ENCODE results near the gene WDR45B. TPM values are rescaled to one million over a fixed set of nuclear protein-coding genes. Genes with fewer than 3 reads are reported as not detected.
A peak's percentile ranks its signal among the peaks of the same experiment; 100 is the strongest.

The WDR45B gene
- total and polyA plus RNA-seq, 2 experiments from 2014 or later: 82.6 to 112 TPM

- Histone ChIP-seq H3K4me3 (no peak overlapping the region), H4K20me1 (ENCODE audit: insufficient read depth, poor library complexity, severe bottlenecking) (no peaks in the 10 kb centered on the region), H3K4me1 (ENCODE audit: insufficient read depth) (peaks cover 8% of the 10 kb centered on the region), H3K27ac (no peak overlapping the region), H3K4me2 (no peak overlapping the region), H3K9me3 (ENCODE audit: low read depth) (no peaks in the 10 kb centered on the region), H3K79me2 (no peaks in the 10 kb centered on the region), H3K9me2 (replicated peaks; ENCODE audit: insufficient read depth) (no peaks in the 10 kb centered on the region), H2AFZ (no peak overlapping the region), H3K27me3 (no peaks in the 10 kb centered on the region), H3K36me3 (replicated peaks; ENCODE audit: insufficient read depth, low read depth) (no peaks in the 10 kb centered on the region)
- DNase-seq (ENCODE audit: low spot score): no peak
- WGBS (ENCODE audit: low lambda C conversion rate, missing lambda C conversion rate): 96% methylated on average over 22 of the region's 22 CpGs
- TF ChIP-seq EZH2phosphoT487 (IDR thresholded peaks at IDR 0.05; ENCODE audit: low read depth, severe bottlenecking, unreplicated experiment) (no peak), CTCF (IDR thresholded peaks at IDR 0.05; ENCODE audit: poor library complexity) (no peak), EZH2 (IDR thresholded peaks at IDR 0.05; ENCODE audit: borderline replicate concordance) (no peak)
These were observed 32.1 kb downstream of the WDR45B start for GRCh38 chr17:82616021-82616711.

- Histone ChIP-seq H2AFZ (no peak overlapping the region), H3K4me1 (ENCODE audit: insufficient read depth) (peaks cover 11% of the 10 kb centered on the region), H3K4me2 (no peak overlapping the region), H3K79me2 (no peaks in the 10 kb centered on the region), H3K27ac (no peak overlapping the region), H3K9me2 (replicated peaks; ENCODE audit: insufficient read depth) (no peaks in the 10 kb centered on the region), H3K27me3 (no peaks in the 10 kb centered on the region), H3K4me3 (no peak overlapping the region), H3K9me3 (ENCODE audit: low read depth) (no peaks in the 10 kb centered on the region), H3K36me3 (replicated peaks; ENCODE audit: insufficient read depth, low read depth) (no peaks in the 10 kb centered on the region), H4K20me1 (ENCODE audit: insufficient read depth, poor library complexity, severe bottlenecking) (no peaks in the 10 kb centered on the region)
- TF ChIP-seq CTCF (IDR thresholded peaks at IDR 0.05; ENCODE audit: poor library complexity) (peak; percentile 8), EZH2 (IDR thresholded peaks at IDR 0.05; ENCODE audit: borderline replicate concordance) (no peak)
- 94% methylated on average over 44 of the region's 45 CpGs for WGBS (ENCODE audit: low lambda C conversion rate, missing lambda C conversion rate)
- DNase-seq (ENCODE audit: low spot score): no peak
These were observed 32.9 kb downstream of the WDR45B start for GRCh38 chr17:82615084-82616020.

- Histone ChIP-seq H3K79me2 (no peaks in the 10 kb centered on the region), H3K27me3 (no peaks in the 10 kb centered on the region), H3K4me2 (no peak overlapping the region), H3K4me1 (ENCODE audit: insufficient read depth) (peaks cover 11% of the 10 kb centered on the region), H3K27ac (peak overlapping the region; percentile 31), H3K4me3 (no peak overlapping the region), H2AFZ (no peak overlapping the region), H3K9me3 (ENCODE audit: low read depth) (no peaks in the 10 kb centered on the region), H4K20me1 (ENCODE audit: insufficient read depth, poor library complexity, severe bottlenecking) (no peaks in the 10 kb centered on the region), H3K36me3 (replicated peaks; ENCODE audit: insufficient read depth, low read depth) (no peaks in the 10 kb centered on the region), H3K9me2 (replicated peaks; ENCODE audit: insufficient read depth) (no peaks in the 10 kb centered on the region)
- WGBS (ENCODE audit: low lambda C conversion rate, missing lambda C conversion rate): 76% methylated on average over 7 of the region's 22 CpGs
- no peak for DNase-seq (ENCODE audit: low spot score)
- TF ChIP-seq EZH2 (IDR thresholded peaks at IDR 0.05; ENCODE audit: borderline replicate concordance) (no peak), EZH2phosphoT487 (IDR thresholded peaks at IDR 0.05; ENCODE audit: low read depth, severe bottlenecking, unreplicated experiment) (no peak), CTCF (IDR thresholded peaks at IDR 0.05; ENCODE audit: poor library complexity) (no peak)
These were observed 34.1 kb downstream of the WDR45B start for GRCh38 chr17:82614095-82614631.

Measured in hepatocyte (in vitro differentiated cells).